ENCODE measurements around the gene HOXD11. TPM values are rescaled to one million over a fixed set of nuclear protein-coding genes. Genes with fewer than 3 reads are reported as not detected.

HOXD11 gene
- total RNA-seq, 1 experiment from 2014 or later = not detected

- BruUV-seq (replicated peaks) = no TSS peak
- Mint-ChIP-seq H3K4me1 (ENCODE audit: insufficient read depth, unreplicated experiment) (no peaks in the 10 kb centered on the region), H3K27ac (ENCODE audit: low read depth, unreplicated experiment) (no peak overlapping the region), H3K4me3 (ENCODE audit: unreplicated experiment) (no peak overlapping the region), H3K9me3 (ENCODE audit: unreplicated experiment) (no peaks in the 10 kb centered on the region), H3K36me3 (ENCODE audit: insufficient read depth, unreplicated experiment) (no peaks in the 10 kb centered on the region), H3K27me3 (ENCODE audit: insufficient read depth, unreplicated experiment) (no peaks in the 10 kb centered on the region)
- intact Hi-C loops (cut with micrococcal nuclease) = no loop called here
- ChIA-PET POLR2A (interaction anchor here (0.6 to 0.8 kb wide), 2 partner anchors 25 to 417 kb away, joined by 3 read pairs; no protein-coding TSS in a partner anchor), CTCF (interaction anchor here (0.6 to 10.1 kb wide), 8 partner anchors 10 to 1263 kb away, joined by 3 to 190 read pairs (median 44); no protein-coding TSS in a partner anchor)
- no peak for DNase-seq (ENCODE audit: unreplicated experiment)
- TF ChIP-seq CTCF (IDR thresholded peaks at IDR 0.05; ENCODE audit: unreplicated experiment) = no peak
Observed at GRCh38 chr2:176137906-176138305, 30.8 kb downstream of the HOXD11 start.

- no peak for TF ChIP-seq CTCF (IDR thresholded peaks at IDR 0.05; ENCODE audit: unreplicated experiment)
- Mint-ChIP-seq H3K27ac (ENCODE audit: low read depth, unreplicated experiment) (no peak overlapping the region), H3K27me3 (ENCODE audit: insufficient read depth, unreplicated experiment) (no peaks in the 10 kb centered on the region), H3K36me3 (ENCODE audit: insufficient read depth, unreplicated experiment) (no peaks in the 10 kb centered on the region), H3K4me1 (ENCODE audit: insufficient read depth, unreplicated experiment) (no peaks in the 10 kb centered on the region), H3K4me3 (ENCODE audit: unreplicated experiment) (no peak overlapping the region), H3K9me3 (ENCODE audit: unreplicated experiment) (no peaks in the 10 kb centered on the region)
- CTCF ChIA-PET = interaction anchor here (0.7 to 10.1 kb wide), 11 partner anchors 12 to 940 kb away, joined by 3 to 190 read pairs (median 25); no protein-coding TSS in a partner anchor
- intact Hi-C loops (cut with micrococcal nuclease) = no loop called here
- no peak for DNase-seq (ENCODE audit: unreplicated experiment)
- BruUV-seq (replicated peaks) = no TSS peak
- POLR2A ChIA-PET = no interaction called here
Observed at GRCh38 chr2:176138526-176138922, 31.4 kb downstream of the HOXD11 start.

GRCh38 chr2:176138923-176139660 is 32.0 kb downstream of the HOXD11 start:
- Mint-ChIP-seq H3K27ac (ENCODE audit: low read depth, unreplicated experiment) (no peak overlapping the region), H3K4me3 (ENCODE audit: unreplicated experiment) (no peak overlapping the region), H3K4me1 (ENCODE audit: insufficient read depth, unreplicated experiment) (no peaks in the 10 kb centered on the region), H3K27me3 (ENCODE audit: insufficient read depth, unreplicated experiment) (no peaks in the 10 kb centered on the region), H3K36me3 (ENCODE audit: insufficient read depth, unreplicated experiment) (no peaks in the 10 kb centered on the region), H3K9me3 (ENCODE audit: unreplicated experiment) (no peaks in the 10 kb centered on the region)
- BruUV-seq (replicated peaks) = no TSS peak
- POLR2A ChIA-PET = interaction anchor here (0.5 to 2.9 kb wide), 3 partner anchors 415 to 1278 kb away, joined by 3 to 20 read pairs (median 3); no protein-coding TSS in a partner anchor
- intact Hi-C loops (cut with micrococcal nuclease) = no loop called here
- DNase-seq (ENCODE audit: unreplicated experiment) = no peak
- TF ChIP-seq CTCF (IDR thresholded peaks at IDR 0.05; ENCODE audit: unreplicated experiment) = no peak
- CTCF ChIA-PET = interaction anchor here (0.7 to 10.1 kb wide), 18 partner anchors 12 to 1442 kb away, joined by 3 to 190 read pairs (median 6); no protein-coding TSS in a partner anchor

- Mint-ChIP-seq H3K9me3 (ENCODE audit: unreplicated experiment) (no peaks in the 10 kb centered on the region), H3K36me3 (ENCODE audit: insufficient read depth, unreplicated experiment) (no peaks in the 10 kb centered on the region), H3K4me3 (ENCODE audit: unreplicated experiment) (peak overlapping the region; percentile 57), H3K27me3 (ENCODE audit: insufficient read depth, unreplicated experiment) (no peaks in the 10 kb centered on the region), H3K4me1 (ENCODE audit: insufficient read depth, unreplicated experiment) (no peaks in the 10 kb centered on the region), H3K27ac (ENCODE audit: low read depth, unreplicated experiment) (no peak overlapping the region)
- CTCF ChIA-PET = interaction anchor here (0.6 to 10.1 kb wide), 64 partner anchors 9 to 1601 kb away, joined by 3 to 190 read pairs (median 4); no protein-coding TSS in a partner anchor
- DNase-seq (ENCODE audit: unreplicated experiment) = no peak
- POLR2A ChIA-PET = interaction anchor here (0.5 to 2.9 kb wide), 5 partner anchors 315 to 536 kb away, joined by 3 to 20 read pairs (median 6); no protein-coding TSS in a partner anchor
- no TSS peak for BruUV-seq (replicated peaks)
- intact Hi-C loops (cut with micrococcal nuclease) = loop anchor here (1.0 to 10.0 kb wide), 4 partner anchors 175 to 498 kb away; no protein-coding TSS in a partner anchor
- TF ChIP-seq CTCF (IDR thresholded peaks at IDR 0.05; ENCODE audit: unreplicated experiment) = no peak
Observed at GRCh38 chr2:176139661-176140512, 32.8 kb downstream of the HOXD11 start.
